SU-DHL-6 (cell line): ENCODE measurements around the gene PTGIR.

Experiments
- H2AFZ ChIP-seq: fragments of 200-600 bp; sonication (generic); 2 replicates; pipeline ENCODE4 v1.6.1; 2014; ENCODE audit warnings: low read depth, mild to moderate bottlenecking, moderate library complexity, mixed read lengths, antibody characterized with exemption, low read length; ENCODE audit not compliant: severe bottlenecking
- H3F3A ChIP-seq: fragments of 200-600 bp; shearing (Covaris generic); 2 replicates; pipeline ENCODE4 v1.6.0; 2016; ENCODE audit warnings: antibody characterized with exemption, mild to moderate bottlenecking; ENCODE audit not compliant: insufficient read depth
- H3K27ac ChIP-seq: fragments of 200-600 bp; sonication (generic); 2 replicates; pipeline ENCODE4 v1.5.1; 2016; ENCODE audit warnings: low read depth, mild to moderate bottlenecking, low read length, moderate library complexity, mixed read lengths
- H3K27me3 ChIP-seq: fragments of 200-600 bp; sonication (generic), shearing (Covaris generic); 2 replicates; pipeline ENCODE4 v1.6.0; 2014; ENCODE audit warnings: mild to moderate bottlenecking, low read length
- H3K36me3 ChIP-seq: fragments of 200-600 bp; sonication (generic); 2 replicates; pipeline ENCODE4 v1.6.1; 2014; ENCODE audit warnings: mild to moderate bottlenecking, low read length, mixed read lengths
- H3K4me2 ChIP-seq: fragments of 300-600, 200-600 bp; shearing (Covaris generic), sonication (generic); 2 replicates; pipeline ENCODE4 v1.6.0; 2014; ENCODE audit warnings: low read length, low read depth, mild to moderate bottlenecking; ENCODE audit not compliant: poor library complexity, severe bottlenecking
- H3K4me3 ChIP-seq: fragments of 200-600 bp; sonication (generic); 2 replicates; pipeline ENCODE4 v1.5.1; 2014; ENCODE audit warnings: antibody characterized with exemption, low read length, mild to moderate bottlenecking, mixed read lengths; ENCODE audit not compliant: insufficient read depth, poor library complexity, severe bottlenecking
- H3K79me2 ChIP-seq: fragments of 200-600 bp; sonication (generic); 2 replicates; pipeline ENCODE4 v1.6.1; 2014; ENCODE audit warnings: mild to moderate bottlenecking, low read length, moderate library complexity; ENCODE audit not compliant: insufficient read depth
- H3K9ac ChIP-seq: fragments of 200-600 bp; sonication (generic); 2 replicates; pipeline ENCODE4 v1.7.0; 2014; ENCODE audit warnings: mild to moderate bottlenecking, low read length
- H3K9me2 ChIP-seq: fragments of 200-600 bp; sonication (generic); replicated peaks from 2 replicates; pipeline ENCODE4 v1.6.1; 2014; ENCODE audit warnings: low read length; ENCODE audit not compliant: insufficient read depth
- H3K9me3 ChIP-seq: fragments of 200-600 bp; sonication (generic); 2 replicates; pipeline ENCODE4 v1.6.1; 2014; ENCODE audit warnings: low read length, mixed read lengths; ENCODE audit not compliant: insufficient read depth
- H4K20me1 ChIP-seq: fragments of 200-600 bp; sonication (generic); 2 replicates; pipeline ENCODE4 v1.6.1; 2014; ENCODE audit warnings: low read depth, mild to moderate bottlenecking, antibody characterized with exemption, low read length, moderate library complexity, mixed read lengths
- EZH2phosphoT487 ChIP-seq: fragments of 200-600 bp; sonication (generic), shearing (Covaris generic); conservative IDR thresholded peaks from 2 replicates; pipeline ENCODE4 v1.6.1; 2018; ENCODE audit warnings: mild to moderate bottlenecking, antibody characterized with exemption, low read length, moderate library complexity, mixed read lengths
- TF ChIP-seq, protein P1 (sequence below): fragments of 200-600 bp; sonication (generic); IDR thresholded peaks from one replicate; pipeline ENCODE4 v1.5.1; 2017; ENCODE audit warnings: antibody characterized with exemption, mild to moderate bottlenecking, low read length, moderate library complexity; ENCODE audit not compliant: insufficient read depth, poor library complexity, severe bottlenecking

PTGIR gene

GRCh38 chr19:46625731-46626130 lies 842 bp upstream of the PTGIR start:
- Histone ChIP-seq H3K9me2 (no peaks in the 10 kb centered on the region), H3K4me2 (no peak overlapping the region), H3F3A (no peaks in the 10 kb centered on the region), H2AFZ (no peak overlapping the region), H4K20me1 (no peaks in the 10 kb centered on the region), H3K27ac (no peak overlapping the region), H3K9ac (no peak overlapping the region), H3K4me3 (no peak overlapping the region), H3K36me3 (no peaks in the 10 kb centered on the region), H3K27me3 (no peaks in the 10 kb centered on the region), H3K9me3 (no peaks in the 10 kb centered on the region), H3K79me2 (no peaks in the 10 kb centered on the region)
- no peak for TF ChIP-seq EZH2phosphoT487
- TF ChIP-seq, protein P1, sequence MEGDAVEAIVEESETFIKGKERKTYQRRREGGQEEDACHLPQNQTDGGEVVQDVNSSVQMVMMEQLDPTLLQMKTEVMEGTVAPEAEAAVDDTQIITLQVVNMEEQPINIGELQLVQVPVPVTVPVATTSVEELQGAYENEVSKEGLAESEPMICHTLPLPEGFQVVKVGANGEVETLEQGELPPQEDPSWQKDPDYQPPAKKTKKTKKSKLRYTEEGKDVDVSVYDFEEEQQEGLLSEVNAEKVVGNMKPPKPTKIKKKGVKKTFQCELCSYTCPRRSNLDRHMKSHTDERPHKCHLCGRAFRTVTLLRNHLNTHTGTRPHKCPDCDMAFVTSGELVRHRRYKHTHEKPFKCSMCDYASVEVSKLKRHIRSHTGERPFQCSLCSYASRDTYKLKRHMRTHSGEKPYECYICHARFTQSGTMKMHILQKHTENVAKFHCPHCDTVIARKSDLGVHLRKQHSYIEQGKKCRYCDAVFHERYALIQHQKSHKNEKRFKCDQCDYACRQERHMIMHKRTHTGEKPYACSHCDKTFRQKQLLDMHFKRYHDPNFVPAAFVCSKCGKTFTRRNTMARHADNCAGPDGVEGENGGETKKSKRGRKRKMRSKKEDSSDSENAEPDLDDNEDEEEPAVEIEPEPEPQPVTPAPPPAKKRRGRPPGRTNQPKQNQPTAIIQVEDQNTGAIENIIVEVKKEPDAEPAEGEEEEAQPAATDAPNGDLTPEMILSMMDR: no peak

DNA sequence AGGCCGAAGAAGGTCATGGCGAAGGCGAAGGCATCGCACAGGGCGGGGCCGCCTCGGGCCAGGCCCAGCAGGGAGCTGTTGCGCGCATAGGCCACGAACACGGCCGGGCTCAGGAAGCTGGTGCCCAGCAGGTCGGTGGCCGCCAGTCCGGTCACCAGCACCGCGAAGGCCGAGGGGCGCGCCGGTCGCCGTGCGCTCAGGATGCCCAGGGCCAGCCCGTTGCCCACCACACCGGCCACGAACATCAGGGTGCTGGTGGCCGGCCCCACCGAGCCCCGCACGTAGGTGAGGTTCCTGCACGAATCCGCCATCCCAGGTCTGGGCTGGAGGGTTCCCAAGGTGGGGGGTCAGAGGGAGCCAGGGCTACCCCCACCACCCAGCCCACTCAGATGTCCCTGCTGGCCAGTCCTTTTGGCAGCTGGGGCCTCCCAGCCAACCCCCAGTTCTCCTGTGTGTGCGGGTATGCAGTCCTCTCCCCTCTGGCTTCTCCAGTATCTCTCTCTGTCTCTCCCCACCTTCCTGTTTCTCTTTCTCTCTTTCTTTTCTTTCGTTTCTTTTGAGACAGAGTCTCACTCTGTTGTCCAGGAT lies 880 bp downstream of the PTGIR start:
- H3K9me3 ChIP-seq: no peaks in the 10 kb centered on the region
- no peaks in the 10 kb centered on the region for H4K20me1 ChIP-seq
- no peaks in the 10 kb centered on the region for H3K36me3 ChIP-seq
- H3K79me2 ChIP-seq: no peaks in the 10 kb centered on the region
- no peak overlapping the region for H2AFZ ChIP-seq
- no peak overlapping the region for H3K27ac ChIP-seq
- no peaks in the 10 kb centered on the region for H3F3A ChIP-seq
- H3K4me3 ChIP-seq: no peak overlapping the region
- no peaks in the 10 kb centered on the region for H3K9me2 ChIP-seq
- H3K27me3 ChIP-seq: no peaks in the 10 kb centered on the region
- no peak overlapping the region for H3K9ac ChIP-seq
- H3K4me2 ChIP-seq: no peak overlapping the region
- TF ChIP-seq, protein P1: no peak
- TF ChIP-seq EZH2phosphoT487: no peak

- H2AFZ ChIP-seq: no peak overlapping the region
- no peaks in the 10 kb centered on the region for H4K20me1 ChIP-seq
- H3K36me3 ChIP-seq: no peaks in the 10 kb centered on the region
- H3K4me3 ChIP-seq: no peak overlapping the region
- H3K27me3 ChIP-seq: no peaks in the 10 kb centered on the region
- no peak overlapping the region for H3K9ac ChIP-seq
- TF ChIP-seq, protein P1: no peak
- TF ChIP-seq EZH2phosphoT487: no peak
- H3K4me2 ChIP-seq: no peak overlapping the region
- H3K79me2 ChIP-seq: no peaks in the 10 kb centered on the region
- H3F3A ChIP-seq: no peaks in the 10 kb centered on the region
- no peak overlapping the region for H3K27ac ChIP-seq
- H3K9me2 ChIP-seq: no peaks in the 10 kb centered on the region
- H3K9me3 ChIP-seq: no peaks in the 10 kb centered on the region
Measured at GRCh38 chr19:46622118-46622446, 2.8 kb downstream of the PTGIR start.
